Measurements from ENCODE around the gene GFPT1. TPM values are rescaled to one million over a fixed set of nuclear protein-coding genes. Genes with fewer than 3 reads are reported as not detected.
A peak's percentile ranks its signal among the peaks of the same experiment; 100 is the strongest.

Gene GFPT1
- total and polyA plus RNA-seq, 9 of the 15 experiments (the other 6 are each of a cell fraction or from before 2014, with no cell fraction given): 6.6 to 38.3 (median 15.9) TPM

DNA sequence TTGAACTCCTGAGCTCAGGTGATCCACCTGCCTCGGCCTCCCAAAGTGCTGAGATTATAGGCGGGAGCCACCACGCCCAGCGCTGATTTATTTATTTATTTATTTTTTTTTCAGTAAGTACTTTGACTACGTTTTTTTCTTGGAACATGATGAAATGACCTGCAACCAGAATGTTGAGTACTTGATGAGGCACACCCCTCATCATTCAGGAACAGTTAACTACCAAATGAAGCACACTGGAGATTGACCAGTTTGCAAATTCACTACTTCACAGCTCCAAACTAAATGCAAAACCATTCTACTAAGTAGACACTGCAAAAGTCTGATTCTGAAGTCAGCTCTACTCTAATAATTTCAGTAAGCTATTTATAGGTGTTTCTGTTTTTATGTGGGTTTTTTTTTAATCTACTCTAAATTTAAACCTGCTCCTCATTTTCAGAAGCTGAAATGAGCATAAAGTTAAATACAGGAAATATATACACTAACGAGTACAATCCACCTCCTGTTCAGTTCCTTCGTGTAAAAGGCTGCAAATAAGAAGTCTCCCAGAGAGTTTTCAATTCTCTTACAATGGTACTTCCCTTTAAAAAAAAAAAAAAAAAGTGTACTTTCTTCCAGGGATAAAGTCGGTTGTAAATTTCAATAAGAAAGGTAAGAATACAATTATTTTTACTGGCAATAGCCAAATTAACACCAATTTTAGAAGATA is 1.4 kb downstream of the GFPT1 start (continued):
- TF ChIP-seq ATF7 (IDR thresholded peaks at IDR 0.05) (peak; percentile 89), IFI16 (CRISPR knock-in tag; IDR thresholded peaks at IDR 0.05) (no peak), GATAD2B (IDR thresholded peaks at IDR 0.05; ENCODE audit: borderline replicate concordance) (no peak), NR2C1 (IDR thresholded peaks at IDR 0.05) (no peak), NR2C1 (tag; IDR thresholded peaks at IDR 0.05) (no peak), NBN (IDR thresholded peaks at IDR 0.05; ENCODE audit: low read depth) (peak; percentile 82; the same call in 1 of the 2 replicates), BDP1 (IDR thresholded peaks at IDR 0.05; ENCODE audit: insufficient read depth, insufficient read length) (no peak), RAD21 (CRISPR knock-in tag; conservative IDR thresholded peaks at IDR 0.05 in 1 of 2, IDR thresholded peaks at IDR 0.05 in 1 of 2) (0 out of 4 replicates have a peak, but pooled peaks of 1 of the 2 experiments have one; percentile 21), ATF1 (CRISPR knock-in tag; IDR thresholded peaks at IDR 0.05) (no peak), ATF1 (tag; IDR thresholded peaks at IDR 0.05) (peak; percentile 63)
- TF ChIP-seq, protein P1, sequence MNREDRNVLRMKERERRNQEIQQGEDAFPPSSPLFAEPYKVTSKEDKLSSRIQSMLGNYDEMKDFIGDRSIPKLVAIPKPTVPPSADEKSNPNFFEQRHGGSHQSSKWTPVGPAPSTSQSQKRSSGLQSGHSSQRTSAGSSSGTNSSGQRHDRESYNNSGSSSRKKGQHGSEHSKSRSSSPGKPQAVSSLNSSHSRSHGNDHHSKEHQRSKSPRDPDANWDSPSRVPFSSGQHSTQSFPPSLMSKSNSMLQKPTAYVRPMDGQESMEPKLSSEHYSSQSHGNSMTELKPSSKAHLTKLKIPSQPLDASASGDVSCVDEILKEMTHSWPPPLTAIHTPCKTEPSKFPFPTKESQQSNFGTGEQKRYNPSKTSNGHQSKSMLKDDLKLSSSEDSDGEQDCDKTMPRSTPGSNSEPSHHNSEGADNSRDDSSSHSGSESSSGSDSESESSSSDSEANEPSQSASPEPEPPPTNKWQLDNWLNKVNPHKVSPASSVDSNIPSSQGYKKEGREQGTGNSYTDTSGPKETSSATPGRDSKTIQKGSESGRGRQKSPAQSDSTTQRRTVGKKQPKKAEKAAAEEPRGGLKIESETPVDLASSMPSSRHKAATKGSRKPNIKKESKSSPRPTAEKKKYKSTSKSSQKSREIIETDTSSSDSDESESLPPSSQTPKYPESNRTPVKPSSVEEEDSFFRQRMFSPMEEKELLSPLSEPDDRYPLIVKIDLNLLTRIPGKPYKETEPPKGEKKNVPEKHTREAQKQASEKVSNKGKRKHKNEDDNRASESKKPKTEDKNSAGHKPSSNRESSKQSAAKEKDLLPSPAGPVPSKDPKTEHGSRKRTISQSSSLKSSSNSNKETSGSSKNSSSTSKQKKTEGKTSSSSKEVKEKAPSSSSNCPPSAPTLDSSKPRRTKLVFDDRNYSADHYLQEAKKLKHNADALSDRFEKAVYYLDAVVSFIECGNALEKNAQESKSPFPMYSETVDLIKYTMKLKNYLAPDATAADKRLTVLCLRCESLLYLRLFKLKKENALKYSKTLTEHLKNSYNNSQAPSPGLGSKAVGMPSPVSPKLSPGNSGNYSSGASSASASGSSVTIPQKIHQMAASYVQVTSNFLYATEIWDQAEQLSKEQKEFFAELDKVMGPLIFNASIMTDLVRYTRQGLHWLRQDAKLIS (CRISPR knock-in tag; IDR thresholded peaks at IDR 0.05): 0 out of 2 replicates have a peak, but pooled peaks have one; percentile 47
- TF ChIP-seq, protein P2, sequence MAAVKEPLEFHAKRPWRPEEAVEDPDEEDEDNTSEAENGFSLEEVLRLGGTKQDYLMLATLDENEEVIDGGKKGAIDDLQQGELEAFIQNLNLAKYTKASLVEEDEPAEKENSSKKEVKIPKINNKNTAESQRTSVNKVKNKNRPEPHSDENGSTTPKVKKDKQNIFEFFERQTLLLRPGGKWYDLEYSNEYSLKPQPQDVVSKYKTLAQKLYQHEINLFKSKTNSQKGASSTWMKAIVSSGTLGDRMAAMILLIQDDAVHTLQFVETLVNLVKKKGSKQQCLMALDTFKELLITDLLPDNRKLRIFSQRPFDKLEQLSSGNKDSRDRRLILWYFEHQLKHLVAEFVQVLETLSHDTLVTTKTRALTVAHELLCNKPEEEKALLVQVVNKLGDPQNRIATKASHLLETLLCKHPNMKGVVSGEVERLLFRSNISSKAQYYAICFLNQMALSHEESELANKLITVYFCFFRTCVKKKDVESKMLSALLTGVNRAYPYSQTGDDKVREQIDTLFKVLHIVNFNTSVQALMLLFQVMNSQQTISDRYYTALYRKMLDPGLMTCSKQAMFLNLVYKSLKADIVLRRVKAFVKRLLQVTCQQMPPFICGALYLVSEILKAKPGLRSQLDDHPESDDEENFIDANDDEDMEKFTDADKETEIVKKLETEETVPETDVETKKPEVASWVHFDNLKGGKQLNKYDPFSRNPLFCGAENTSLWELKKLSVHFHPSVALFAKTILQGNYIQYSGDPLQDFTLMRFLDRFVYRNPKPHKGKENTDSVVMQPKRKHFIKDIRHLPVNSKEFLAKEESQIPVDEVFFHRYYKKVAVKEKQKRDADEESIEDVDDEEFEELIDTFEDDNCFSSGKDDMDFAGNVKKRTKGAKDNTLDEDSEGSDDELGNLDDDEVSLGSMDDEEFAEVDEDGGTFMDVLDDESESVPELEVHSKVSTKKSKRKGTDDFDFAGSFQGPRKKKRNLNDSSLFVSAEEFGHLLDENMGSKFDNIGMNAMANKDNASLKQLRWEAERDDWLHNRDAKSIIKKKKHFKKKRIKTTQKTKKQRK (IDR thresholded peaks at IDR 0.05; ENCODE audit: borderline replicate concordance, low read depth, low read length): no peak
